ENCODE measurements around the gene FREM1. TPM values are rescaled to one million over a fixed set of nuclear protein-coding genes. Genes with fewer than 3 reads are reported as not detected.
"Not testable (repeated sequence)": the region's sequence is repeated elsewhere in the genome, so short reads cannot be mapped to it uniquely, and the experiment has no call there.

Gene FREM1
- 0.43 and 0.57 TPM in 2 replicates for total RNA-seq
- 0.09 TPM for polyA plus RNA-seq (2012)

- DNase-seq (ENCODE audit: low read depth), result peak; percentile 17
These were observed at the start of gene FREM1 for GRCh38 chr9:14909961-14910805. Gene FREM1, minus strand, starts transcription at chr9:14910428. Its CDS starts 41,451 bp downstream, at chr9:14868977.

- DNase-seq (ENCODE audit: low read depth), result no peak
These were observed 48.8 kb upstream of the FREM1 start for GRCh38 chr9:14958989-14959388.

DNA sequence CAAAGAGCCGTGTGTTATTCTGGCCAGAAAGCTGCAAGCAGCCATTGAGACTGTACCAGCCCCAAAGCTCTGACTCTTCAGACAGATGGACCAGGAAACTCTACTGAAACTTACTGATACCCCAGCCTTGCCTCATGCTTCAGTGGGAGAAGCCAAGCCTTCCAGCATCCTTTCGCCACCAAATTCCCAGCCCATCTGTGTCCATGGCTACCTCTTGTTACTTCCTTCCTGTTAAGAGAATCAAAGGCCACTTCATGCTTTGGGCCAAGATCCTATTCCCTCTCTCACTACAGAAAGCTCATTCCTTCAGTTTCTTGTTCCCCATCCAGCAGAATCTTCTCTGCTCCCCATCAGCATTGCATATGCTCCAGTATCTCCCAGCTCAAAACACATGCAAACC is 46.9 kb upstream of the FREM1 start:
- DNase-seq (ENCODE audit: low read depth), result no peak

GRCh38 chr9:14956208-14956607 is 46.0 kb upstream of the FREM1 start:
- DNase-seq (ENCODE audit: low read depth), result no peak

GRCh38 chr9:14945351-14945750 is 35.1 kb upstream of the FREM1 start:
- no peak for DNase-seq (ENCODE audit: low read depth)

GRCh38 chr9:14941501-14942405 is 31.5 kb upstream of the FREM1 start:
- no peak for DNase-seq (ENCODE audit: low read depth)

DNA sequence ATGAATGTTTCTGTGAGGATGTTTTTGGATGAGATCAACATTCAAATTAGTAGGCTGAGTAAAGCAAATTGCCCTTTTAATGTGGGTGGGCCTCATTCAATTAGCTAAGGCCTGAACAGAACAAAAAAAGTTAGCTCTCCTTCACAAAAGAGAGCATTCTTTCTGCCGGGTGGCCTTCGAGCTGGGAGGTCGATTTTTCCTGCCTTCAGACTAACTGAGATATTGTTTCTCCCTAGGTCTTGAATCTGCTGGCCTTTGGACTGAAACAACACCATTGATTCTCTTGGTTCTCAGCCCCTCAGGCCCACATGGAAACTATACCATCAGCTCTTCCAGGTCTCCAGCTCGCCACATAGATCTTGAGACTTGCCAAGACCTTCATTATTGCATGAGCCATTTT is 29.1 kb upstream of the FREM1 start:
- no peak for DNase-seq (ENCODE audit: low read depth)

- no peak for DNase-seq (ENCODE audit: low read depth)
These were observed 27.0 kb upstream of the FREM1 start for GRCh38 chr9:14937216-14937615.

- DNase-seq (ENCODE audit: low read depth), result no peak
These were observed 26.3 kb upstream of the FREM1 start for GRCh38 chr9:14936491-14936890.

DNA sequence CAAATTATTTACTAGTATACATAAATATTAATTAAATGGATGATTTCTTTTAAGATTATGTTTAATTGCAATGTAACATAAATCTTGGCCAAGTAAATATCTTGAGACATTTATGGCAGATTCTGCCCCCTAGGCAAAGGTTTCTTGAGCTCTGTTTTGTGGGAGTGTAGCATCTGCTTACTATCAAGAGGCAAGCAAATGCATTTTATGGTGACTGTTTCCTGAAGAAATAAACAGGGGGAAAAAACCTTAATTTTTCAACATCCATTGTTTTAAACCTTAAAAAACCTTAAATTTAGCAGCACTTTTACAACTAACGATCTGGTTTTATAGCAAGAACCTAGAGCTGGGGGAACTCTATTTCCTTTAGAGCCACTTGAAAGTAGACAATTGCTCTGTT is 25.7 kb upstream of the FREM1 start:
- no peak for DNase-seq (ENCODE audit: low read depth)

DNA sequence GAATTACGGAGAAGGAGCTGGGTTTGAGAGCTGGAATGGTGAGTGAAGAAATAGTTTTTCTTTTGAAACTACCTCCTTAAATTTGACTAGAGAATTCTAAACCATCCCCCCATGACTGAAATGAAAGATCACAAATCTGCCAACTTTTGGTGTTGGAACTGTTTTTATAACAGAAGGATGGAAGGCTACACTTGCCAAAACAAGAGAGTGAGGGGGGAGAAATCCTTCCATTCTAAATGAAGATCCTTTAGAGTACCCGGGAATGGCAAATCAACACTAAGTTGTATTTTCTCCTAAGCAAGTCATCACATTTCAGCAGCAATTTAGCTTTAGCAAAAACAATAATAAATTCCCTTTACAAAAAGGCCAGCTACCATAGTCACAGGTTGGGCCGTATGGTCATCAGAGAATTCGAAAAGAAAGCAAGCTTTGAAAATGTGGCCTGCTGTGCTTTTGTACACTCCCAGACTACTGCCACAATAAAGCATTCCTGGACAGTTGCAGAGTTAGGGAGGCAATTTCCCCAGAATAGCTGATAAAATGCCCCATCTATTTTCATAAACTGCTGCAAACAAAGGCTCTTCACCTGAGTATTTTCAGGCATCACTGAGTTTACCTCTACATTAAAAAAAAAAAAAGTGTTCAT is 25.0 kb upstream of the FREM1 start:
- DNase-seq (ENCODE audit: low read depth), result no peak

- no peak for DNase-seq (ENCODE audit: low read depth)
These were observed 22.4 kb upstream of the FREM1 start for GRCh38 chr9:14932641-14933040.

DNA sequence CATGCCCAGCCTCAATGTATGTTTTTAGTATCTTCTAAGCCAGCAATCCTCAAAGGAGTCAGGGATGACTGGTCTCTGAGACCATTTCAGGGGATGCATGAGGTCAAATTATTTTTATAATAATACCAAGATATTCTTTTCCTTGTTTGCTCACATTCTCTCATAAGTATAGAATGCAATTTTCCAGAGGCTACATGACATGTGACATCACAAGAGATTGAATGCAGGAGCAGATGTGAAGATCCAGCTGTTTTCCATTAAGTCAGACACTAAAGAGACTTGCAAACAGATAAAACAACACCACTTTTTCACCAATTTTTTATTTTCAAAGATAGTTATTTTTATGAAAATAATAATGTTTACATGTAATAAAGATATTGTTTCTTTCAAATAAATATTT is 22.0 kb upstream of the FREM1 start:
- DNase-seq (ENCODE audit: low read depth), result no peak

DNA sequence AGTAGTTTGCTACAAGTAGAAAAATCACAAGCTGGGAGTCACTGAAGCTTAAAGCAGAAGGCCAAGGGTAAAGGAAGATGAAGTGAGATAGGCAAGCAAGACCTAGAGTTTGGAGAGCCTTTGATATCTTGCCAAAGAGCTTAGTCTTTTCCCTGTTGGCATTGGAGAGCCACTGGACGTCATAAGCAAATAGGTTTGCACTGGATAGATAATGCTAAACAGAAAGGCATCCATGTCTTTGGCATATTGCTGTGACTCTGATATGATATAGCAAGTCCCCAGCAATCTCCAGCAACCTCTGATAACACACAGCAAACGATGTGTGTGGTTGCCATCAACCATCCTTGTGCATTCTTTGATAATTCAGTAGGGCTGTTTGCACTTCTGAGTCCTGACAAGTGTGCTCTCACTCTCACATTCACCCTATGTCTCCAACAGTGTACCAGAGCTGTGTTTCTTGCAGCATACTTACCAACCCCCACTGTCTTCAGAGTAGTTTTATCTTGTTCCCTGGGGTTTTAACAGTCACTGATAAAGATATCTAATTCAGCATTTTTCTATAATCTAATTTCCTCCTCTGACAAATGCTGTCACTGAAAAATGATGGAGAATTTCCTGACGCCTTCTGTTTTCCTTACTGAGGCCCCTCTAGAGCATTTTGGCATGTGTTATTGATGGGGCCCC is 16.9 kb upstream of the FREM1 start:
- DNase-seq (ENCODE audit: low read depth), result no peak

GRCh38 chr9:14924230-14925219 is 14.3 kb upstream of the FREM1 start:
- DNase-seq (ENCODE audit: low read depth), result peak; percentile 9

GRCh38 chr9:14923701-14924100 is 13.5 kb upstream of the FREM1 start:
- no peak for DNase-seq (ENCODE audit: low read depth)

DNA sequence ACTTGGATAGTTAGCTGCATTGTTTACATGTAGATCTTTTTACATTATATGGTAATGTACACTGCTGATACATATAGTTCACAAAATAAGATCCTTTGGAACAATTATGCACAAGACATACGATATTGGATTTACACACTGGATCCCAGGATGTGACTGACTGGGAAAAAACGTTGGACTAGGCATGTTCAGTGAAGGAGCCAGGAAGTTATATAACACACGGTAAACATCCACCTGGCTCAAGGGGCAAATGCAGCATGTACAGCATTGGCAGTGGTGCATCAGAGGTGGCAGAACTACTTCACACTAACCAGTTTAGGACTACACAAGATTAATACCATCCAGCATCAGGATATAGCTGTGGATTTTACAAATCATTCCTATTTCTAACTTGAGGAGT is 10.6 kb upstream of the FREM1 start:
- DNase-seq (ENCODE audit: low read depth), result not testable (repeated sequence)

GRCh38 chr9:14913366-14913765 is 3.1 kb upstream of the FREM1 start:
- no peak for DNase-seq (ENCODE audit: low read depth)

GRCh38 chr9:14912859-14913258 is 2.6 kb upstream of the FREM1 start:
- DNase-seq (ENCODE audit: low read depth), result no peak

DNA sequence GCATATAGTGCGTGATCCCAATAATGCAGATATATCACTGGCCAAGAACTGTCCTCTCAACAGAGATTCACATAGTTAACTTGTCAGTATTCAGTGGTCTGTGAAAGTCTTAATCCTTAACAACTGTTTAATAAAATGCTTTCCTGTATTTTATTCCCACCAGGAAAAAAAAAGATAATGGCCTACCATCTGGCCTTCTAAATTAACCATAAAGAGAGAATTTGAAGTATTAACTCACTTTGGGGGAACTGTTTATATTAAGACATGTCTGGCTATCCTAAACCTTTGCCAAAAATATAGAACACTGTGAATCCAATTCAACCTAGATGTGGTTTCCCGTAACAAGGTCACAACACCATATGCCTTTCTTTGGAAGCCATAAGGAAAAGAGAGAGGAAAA is 818 bp upstream of the FREM1 start:
- DNase-seq (ENCODE audit: low read depth), result no peak
